MCF 10A (cell line): ENCODE measurements around the gene VASH1. TPM values are rescaled to one million over a fixed set of nuclear protein-coding genes. Genes with fewer than 3 reads are reported as not detected.
A peak's percentile ranks its signal among the peaks of the same experiment; 100 is the strongest.
"Not testable (repeated sequence)": the region's sequence is repeated elsewhere in the genome, so short reads cannot be mapped to it uniquely, and the experiment has no call there.

Source experiments
- BruUV-seq: library from RNA; stranded (reverse); fragments of 400-500 nt; replicated peaks from 2 replicates; lab custom pipeline; 2021; lab: Mats Ljungman, UMichigan
- CTCF ChIA-PET: fragments of 300-600 bp; sonication (Branson Sonifier 250); formaldehyde crosslinking; extraction: SDS; loops from one replicate; lab custom pipeline; 2021; ENCODE audit warnings: antibody characterized with exemption, inconsistent platforms; lab: Yijun Ruan, JAX
- POLR2A ChIA-PET: fragments of 300-600, 350-650 bp; sonication (Branson Sonifier 250); formaldehyde crosslinking; extraction: SDS; loops from one replicate; lab custom pipeline; 2020; ENCODE audit warnings: antibody characterized with exemption, inconsistent platforms; lab: Yijun Ruan, JAX
- DNase-seq: peaks from one replicate; pipeline ENCODE4 v3.0.0-alpha.2; 2018; ENCODE audit not compliant: unreplicated experiment
- H3K27ac Mint-ChIP-seq: one replicate; pipeline ENCODE4 v1.8.0; 2022; ENCODE audit warnings: mild to moderate bottlenecking, low read depth, mixed read lengths; ENCODE audit not compliant: unreplicated experiment
- H3K27me3 Mint-ChIP-seq: one replicate; pipeline ENCODE4 v1.8.0; 2022; ENCODE audit warnings: mixed read lengths; ENCODE audit not compliant: insufficient read depth, unreplicated experiment
- H3K36me3 Mint-ChIP-seq: one replicate; pipeline ENCODE4 v1.8.0; 2022; ENCODE audit warnings: mild to moderate bottlenecking, moderate library complexity, mixed read lengths; ENCODE audit not compliant: insufficient read depth, unreplicated experiment
- H3K4me1 Mint-ChIP-seq: one replicate; pipeline ENCODE4 v1.8.0; 2022; ENCODE audit warnings: mixed read lengths; ENCODE audit not compliant: insufficient read depth, unreplicated experiment
- H3K4me3 Mint-ChIP-seq: one replicate; pipeline ENCODE4 v1.8.0; 2022; ENCODE audit warnings: mild to moderate bottlenecking, moderate library complexity, mixed read lengths; ENCODE audit not compliant: unreplicated experiment
- H3K9me3 Mint-ChIP-seq: one replicate; pipeline ENCODE4 v1.8.0; 2022; ENCODE audit warnings: mixed read lengths; ENCODE audit not compliant: unreplicated experiment
- CTCF ChIP-seq: fragments of 200-600 bp; IDR thresholded peaks from one replicate; pipeline ENCODE4 v1.8.0; 2022; ENCODE audit warnings: antibody characterized with exemption, mild to moderate bottlenecking; ENCODE audit not compliant: unreplicated experiment
- intact Hi-C: fragments of 100-400 bp; cut with micrococcal nuclease; formaldehyde crosslinking; loops from 2 replicates; pipeline ENCODE4 v1.14.1; 2022
- total RNA-seq: library from RNA; stranded (reverse); gene quantifications from 2 replicates; pipeline ENCODE4 v1.2.3, GENCODE V29; 2022

VASH1 gene
- total RNA-seq, 1 experiment from 2014 or later: 0.35 TPM

- Mint-ChIP-seq H3K9me3 (no peaks in the 10 kb centered on the region), H3K4me3 (no peak overlapping the region), H3K27me3 (peaks cover 34% of the 10 kb centered on the region), H3K27ac (no peak overlapping the region), H3K36me3 (no peaks in the 10 kb centered on the region), H3K4me1 (peaks cover 6% of the 10 kb centered on the region)
- no TSS peak for BruUV-seq
- CTCF ChIA-PET: interaction anchor here (0.6 to 6.6 kb wide), 7 partner anchors 8 to 669 kb away, joined by 3 to 52 read pairs (median 4); no protein-coding TSS in a partner anchor
- TF ChIP-seq CTCF: no peak
- POLR2A ChIA-PET: no interaction called here
- intact Hi-C loops: loop anchor here (10.0 kb wide), 1 partner anchor 376 kb away; the partner anchor contains the start of gene CIPC
- no peak for DNase-seq
These were observed 42.8 kb upstream of the VASH1 start for GRCh38 chr14:76718306-76719040.

DNA sequence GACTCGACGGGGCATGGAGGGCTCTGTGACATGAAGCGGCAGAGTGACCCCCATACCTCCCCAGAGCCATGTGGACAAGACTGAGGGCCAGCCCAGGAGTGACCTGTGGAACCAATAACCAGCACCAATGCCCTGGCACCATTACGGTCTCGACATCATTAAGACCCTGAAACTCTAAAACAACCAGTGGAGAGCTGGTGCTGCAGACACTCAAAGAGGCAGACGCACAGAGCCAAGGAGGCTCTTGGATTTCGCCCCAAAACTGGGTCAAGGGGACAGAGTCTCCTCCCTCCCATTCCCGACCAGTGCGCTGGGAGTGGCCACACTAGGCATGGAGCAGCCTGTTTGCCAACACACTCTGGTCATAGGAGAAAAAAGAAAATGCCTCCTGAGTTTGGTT, 41.6 kb upstream of the VASH1 start:
- CTCF ChIA-PET: interaction anchor here (0.6 to 6.6 kb wide), 3 partner anchors 9 to 361 kb away, joined by 3 to 52 read pairs (median 9); no protein-coding TSS in a partner anchor
- Mint-ChIP-seq H3K4me1 (peaks cover 6% of the 10 kb centered on the region), H3K27me3 (peaks cover 30% of the 10 kb centered on the region), H3K4me3 (no peak overlapping the region), H3K9me3 (no peaks in the 10 kb centered on the region), H3K27ac (no peak overlapping the region), H3K36me3 (no peaks in the 10 kb centered on the region)
- BruUV-seq: no TSS peak
- intact Hi-C loops: loop anchor here (10.0 kb wide), 1 partner anchor 375 kb away; the partner anchor contains the start of gene CIPC
- POLR2A ChIA-PET: interaction anchor here (0.6 kb wide), 1 partner anchor 127 kb away, joined by 3 read pairs; no protein-coding TSS in a partner anchor
- TF ChIP-seq CTCF: no peak
- no peak for DNase-seq

DNA sequence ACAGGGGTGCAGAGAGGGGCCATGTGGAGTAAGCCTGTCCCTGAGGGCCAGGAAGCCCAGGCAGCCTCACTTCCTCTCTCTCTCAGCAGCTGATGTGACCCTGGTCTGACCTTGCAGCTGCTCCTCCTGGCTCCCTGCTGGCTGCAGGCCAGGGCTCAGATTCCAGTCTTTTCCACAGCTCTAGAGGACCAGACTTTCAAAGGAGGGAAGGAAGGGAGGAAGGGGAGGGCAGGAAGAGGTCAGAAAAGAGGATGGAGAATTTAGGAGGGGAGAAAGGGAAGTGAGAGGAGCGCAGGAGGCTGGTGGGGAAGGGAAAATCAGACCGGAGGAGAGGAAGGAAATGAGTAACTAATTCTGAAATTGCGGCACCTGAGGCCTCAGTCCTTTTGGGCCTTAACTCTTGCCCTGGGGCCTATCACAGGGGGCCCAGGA, 40.9 kb upstream of the VASH1 start:
- intact Hi-C loops: no loop called here
- no peak for TF ChIP-seq CTCF
- H3K9me3 Mint-ChIP-seq: no peaks in the 10 kb centered on the region
- no TSS peak for BruUV-seq
- peaks cover 6% of the 10 kb centered on the region for H3K4me1 Mint-ChIP-seq
- CTCF ChIA-PET: interaction anchor here (0.6 to 6.6 kb wide), 2 partner anchors 10 to 360 kb away, joined by 3 to 52 read pairs; no protein-coding TSS in a partner anchor
- POLR2A ChIA-PET: no interaction called here
- H3K4me3 Mint-ChIP-seq: no peak overlapping the region
- DNase-seq: peak; percentile 35
- H3K36me3 Mint-ChIP-seq: no peaks in the 10 kb centered on the region
- H3K27ac Mint-ChIP-seq: no peak overlapping the region
- peaks cover 31% of the 10 kb centered on the region for H3K27me3 Mint-ChIP-seq

DNA sequence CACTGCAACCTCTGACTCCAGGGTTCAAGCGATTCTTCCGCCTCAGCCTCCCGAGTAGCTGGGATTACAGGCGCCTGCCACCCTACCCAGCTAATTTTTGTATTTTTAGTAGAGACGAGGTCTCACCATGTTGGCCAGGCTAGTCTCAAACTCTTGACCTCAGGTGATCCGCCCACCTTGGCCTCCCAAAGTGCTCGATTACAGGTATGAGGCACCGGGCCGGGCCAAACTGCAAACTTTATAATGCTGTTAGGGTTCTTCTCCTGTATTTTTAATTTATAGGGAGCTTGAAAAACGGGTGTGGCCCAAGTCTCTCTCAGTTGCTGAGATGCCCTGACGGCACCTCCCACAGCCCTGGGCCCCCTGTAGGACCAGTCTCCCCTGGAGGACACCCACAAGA, 39.8 kb upstream of the VASH1 start:
- H3K9me3 Mint-ChIP-seq, H3K4me1 Mint-ChIP-seq, H3K36me3 Mint-ChIP-seq, intact Hi-C loops, H3K4me3 Mint-ChIP-seq, DNase-seq, BruUV-seq, H3K27ac Mint-ChIP-seq: not testable (repeated sequence)
- CTCF ChIA-PET: interaction anchor here (0.7 to 6.6 kb wide), 2 partner anchors 11 to 151 kb away, joined by 3 to 52 read pairs; no protein-coding TSS in a partner anchor
- H3K27me3 Mint-ChIP-seq: peaks cover 31% of the 10 kb centered on the region
- POLR2A ChIA-PET: interaction anchor here (0.6 kb wide), 1 partner anchor 81 kb away, joined by 3 read pairs; no protein-coding TSS in a partner anchor
